Lower leg skin (tissue), 4 donors: ENCODE results near the gene LRP1B. TPM values are rescaled to one million over a fixed set of nuclear protein-coding genes. Genes with fewer than 3 reads are reported as not detected.

Source experiments
- DNase-seq, 2 donors: peaks; one replicate each; pipeline ENCODE4 v3.0.0-alpha.2; 2019; ENCODE audit warnings: low spot score in 2 of 2
- H3K4me3 ChIP-seq: fragments of 200-600 bp; sonication (generic); 2 replicates; pipeline ENCODE4 v1.5.1; 2017; ENCODE audit warnings: mild to moderate bottlenecking, low read depth; ENCODE audit not compliant: poor library complexity, severe bottlenecking
- POLR2A ChIP-seq, 2 donors: fragments of 450-650 bp; IDR thresholded peaks; one replicate each; pipeline ENCODE4 v1.6.1; 2016 to 2017; ENCODE audit warnings: antibody characterized with exemption in 2 of 2, mild to moderate bottlenecking in 1 of 2, moderate library complexity in 1 of 2
- WGBS, 2 donors: methylation state at CpG; one replicate each; pipeline ENCODE4 v1.1.5; 2018; 5-methylcytosine and 5-hydroxymethylcytosine counted together
- intact Hi-C: fragments of 100-400 bp; cut with DNase I; formaldehyde crosslinking; loops from one replicate; pipeline ENCODE4 v1.15.0; 2023; ENCODE audit warnings: low total_unique reads
- total RNA-seq, 4 donors: library from RNA; depleted of rRNA; stranded (reverse); fragments of >200 nt; gene quantifications; one replicate each; pipeline ENCODE4 v1.1.0, GENCODE V29; 2016
- TF ChIP-seq, protein P1 (sequence below), 3 donors: fragments of 450-650 bp; IDR thresholded peaks; one replicate each; pipeline ENCODE4 v1.5.1; 2016; ENCODE audit warnings: antibody characterized with exemption in 3 of 3, mild to moderate bottlenecking in 3 of 3, moderate library complexity in 2 of 3

The LRP1B gene
- total RNA-seq, 4 donors from 2014 or later = 0.80 to 1.6 (median 1.0) TPM

GRCh38 chr2:142014536-142014935 lies 116.3 kb downstream of the LRP1B start:
- 86 to 95% methylated on average over 1 of the region's 1 CpG for WGBS, 2 donors
- intact Hi-C loops = no loop called here
- H3K4me3 ChIP-seq = no peak overlapping the region
- DNase-seq = no peak
- TF ChIP-seq POLR2A (IDR thresholded peaks at IDR 0.05) = no peak
- TF ChIP-seq, protein P1, sequence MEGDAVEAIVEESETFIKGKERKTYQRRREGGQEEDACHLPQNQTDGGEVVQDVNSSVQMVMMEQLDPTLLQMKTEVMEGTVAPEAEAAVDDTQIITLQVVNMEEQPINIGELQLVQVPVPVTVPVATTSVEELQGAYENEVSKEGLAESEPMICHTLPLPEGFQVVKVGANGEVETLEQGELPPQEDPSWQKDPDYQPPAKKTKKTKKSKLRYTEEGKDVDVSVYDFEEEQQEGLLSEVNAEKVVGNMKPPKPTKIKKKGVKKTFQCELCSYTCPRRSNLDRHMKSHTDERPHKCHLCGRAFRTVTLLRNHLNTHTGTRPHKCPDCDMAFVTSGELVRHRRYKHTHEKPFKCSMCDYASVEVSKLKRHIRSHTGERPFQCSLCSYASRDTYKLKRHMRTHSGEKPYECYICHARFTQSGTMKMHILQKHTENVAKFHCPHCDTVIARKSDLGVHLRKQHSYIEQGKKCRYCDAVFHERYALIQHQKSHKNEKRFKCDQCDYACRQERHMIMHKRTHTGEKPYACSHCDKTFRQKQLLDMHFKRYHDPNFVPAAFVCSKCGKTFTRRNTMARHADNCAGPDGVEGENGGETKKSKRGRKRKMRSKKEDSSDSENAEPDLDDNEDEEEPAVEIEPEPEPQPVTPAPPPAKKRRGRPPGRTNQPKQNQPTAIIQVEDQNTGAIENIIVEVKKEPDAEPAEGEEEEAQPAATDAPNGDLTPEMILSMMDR (IDR thresholded peaks at IDR 0.05) = no peak

DNA sequence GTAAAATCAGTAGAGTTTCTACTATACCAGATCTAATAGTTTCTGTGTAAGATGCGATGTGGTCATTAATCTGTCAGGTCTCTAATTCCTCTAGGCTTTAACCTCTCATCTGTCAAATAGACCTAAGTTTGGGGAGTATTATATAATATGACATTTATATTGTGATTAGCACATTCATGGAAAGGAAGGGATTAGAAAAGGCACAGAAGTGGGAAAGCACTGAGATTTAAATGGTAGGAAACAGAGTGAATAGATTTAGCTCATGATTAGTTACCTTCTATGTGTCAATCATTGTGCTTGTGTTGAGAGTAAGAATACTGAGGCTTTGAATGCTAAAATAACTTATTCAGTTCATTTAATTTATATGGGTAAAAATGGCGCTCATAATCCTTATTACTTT lies 118.0 kb downstream of the LRP1B start:
- intact Hi-C loops = no loop called here
- 93 to 96% methylated on average over 2 of the region's 2 CpGs for WGBS, 2 donors
- no peak for DNase-seq
- TF ChIP-seq, protein P1 (IDR thresholded peaks at IDR 0.05) = no peak
- no peak for TF ChIP-seq POLR2A (IDR thresholded peaks at IDR 0.05)
- H3K4me3 ChIP-seq = no peak overlapping the region

DNA sequence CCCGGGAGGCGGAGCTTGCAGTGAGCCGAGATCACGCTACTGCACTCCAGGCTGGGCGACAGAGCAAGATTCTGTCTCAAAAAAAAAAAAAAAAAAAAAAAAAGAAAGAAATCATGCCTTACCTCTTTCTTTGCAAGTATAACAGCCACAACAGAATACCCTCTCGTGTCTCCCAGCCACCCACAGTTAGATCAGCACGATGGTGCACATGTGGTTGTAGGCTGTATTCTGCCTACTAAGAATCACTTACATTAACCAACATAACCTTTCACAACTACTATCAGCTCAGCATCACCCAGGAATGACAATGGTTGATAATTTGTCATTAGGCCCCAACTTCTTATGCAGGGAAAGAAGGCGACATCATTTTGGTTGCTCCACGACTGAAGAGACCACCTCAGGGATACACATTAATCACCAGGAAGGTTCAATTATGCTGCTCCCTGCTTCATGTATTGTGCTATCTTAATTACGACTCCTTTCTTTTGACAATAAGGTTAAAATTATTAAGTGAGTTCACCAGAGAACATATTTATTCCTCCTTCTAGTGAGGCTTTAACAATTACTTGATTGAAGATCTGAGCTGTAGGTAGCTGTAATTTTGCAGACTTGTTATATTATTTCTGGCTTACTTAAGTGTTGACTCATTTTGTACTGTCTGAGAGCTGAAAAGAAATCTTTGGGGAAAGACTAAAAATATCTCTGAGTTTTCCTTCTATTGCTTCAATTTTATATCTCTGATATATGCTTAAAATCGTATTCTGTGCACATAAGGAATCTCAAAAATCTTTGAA lies 120.1 kb downstream of the LRP1B start:
- no peak for TF ChIP-seq POLR2A (IDR thresholded peaks at IDR 0.05)
- TF ChIP-seq, protein P1 (IDR thresholded peaks at IDR 0.05) = no peak
- 76 to 83% methylated on average over 11 of the region's 11 CpGs for WGBS, 2 donors
- no peak overlapping the region for H3K4me3 ChIP-seq
- intact Hi-C loops = no loop called here
- no peak for DNase-seq

DNA sequence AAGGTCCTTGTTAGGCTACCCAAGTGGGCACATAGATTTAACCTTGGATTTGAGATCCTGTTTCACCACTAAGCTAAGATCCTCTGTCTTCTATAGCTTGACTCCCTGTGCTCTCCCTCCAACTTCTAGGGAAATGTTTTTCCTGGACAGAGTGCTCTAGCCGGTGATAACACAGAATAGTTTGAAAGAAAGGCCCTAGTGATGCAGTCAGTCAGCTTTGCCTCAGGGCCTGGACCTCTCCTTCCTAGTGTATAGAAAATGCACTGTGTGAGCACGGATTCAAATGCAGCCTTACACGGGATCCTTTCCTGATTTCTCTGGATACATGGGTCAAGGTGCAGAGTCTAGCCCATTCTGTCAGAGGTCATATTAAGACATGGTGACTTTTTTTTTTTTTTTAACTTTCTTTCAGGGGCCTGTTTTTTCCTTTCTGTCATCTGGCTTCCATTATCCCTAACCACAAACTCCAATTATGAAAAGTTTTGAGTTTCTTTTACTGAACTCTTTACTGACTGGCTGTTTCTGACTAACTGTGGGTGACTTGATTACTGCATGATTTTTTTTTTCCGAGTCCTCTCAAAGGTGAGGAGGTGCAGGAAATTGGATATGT lies 122.6 kb downstream of the LRP1B start:
- no peak overlapping the region for H3K4me3 ChIP-seq
- intact Hi-C loops = no loop called here
- TF ChIP-seq, protein P1 (IDR thresholded peaks at IDR 0.05) = no peak
- no peak for TF ChIP-seq POLR2A (IDR thresholded peaks at IDR 0.05)
- no peak for DNase-seq
- WGBS, 2 donors = 67 to 69% methylated on average over 4 of the region's 4 CpGs

DNA sequence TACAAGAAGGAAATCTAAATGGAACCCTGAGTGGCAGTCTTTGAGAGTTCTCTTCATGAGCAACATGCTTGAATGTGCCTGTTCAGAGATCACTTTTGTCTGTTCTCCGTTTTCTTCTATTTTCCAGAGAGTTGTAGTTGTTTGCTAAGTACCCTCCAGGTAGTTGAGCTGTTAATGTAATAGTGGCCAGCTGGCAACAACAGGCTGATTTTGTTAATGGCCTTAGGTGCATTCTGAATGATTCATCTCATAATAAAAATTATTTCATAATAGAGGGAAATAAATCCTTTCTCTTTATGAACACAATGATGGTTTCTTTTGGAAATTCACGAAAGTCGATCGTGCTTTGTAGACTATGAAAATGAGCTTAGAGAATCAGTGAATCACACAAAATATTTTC lies 136.8 kb downstream of the LRP1B start:
- no peak overlapping the region for H3K4me3 ChIP-seq
- intact Hi-C loops = no loop called here
- TF ChIP-seq, protein P1 (IDR thresholded peaks at IDR 0.05) = no peak
- no peak for TF ChIP-seq POLR2A (IDR thresholded peaks at IDR 0.05)
- DNase-seq = no peak
- 56 to 63% methylated on average over 4 of the region's 4 CpGs for WGBS, 2 donors
